Left lobe of liver (tissue), 2 donors: Measurements from ENCODE around the gene PCDHGA1. TPM values are rescaled to one million over a fixed set of nuclear protein-coding genes. Genes with fewer than 3 reads are reported as not detected.
A peak's percentile ranks its signal among the peaks of the same experiment; 100 is the strongest.
"Not testable (repeated sequence)": the region's sequence is repeated elsewhere in the genome, so short reads cannot be mapped to it uniquely, and the experiment has no call there.

Experiments
- ATAC-seq: fragments of 200-7000 bp; cut with Tn5 transposase; one replicate; pipeline ENCODE4 v1.9.1; 2020; ENCODE audit warnings: mild to moderate bottlenecking, moderate library complexity
- DNase-seq: peaks from one replicate; pipeline ENCODE4 v3.0.0-alpha.2; 2020; ENCODE audit warnings: low spot score
- total RNA-seq: library from RNA; stranded (reverse); gene quantifications from one replicate; pipeline ENCODE4 v1.2.1, GENCODE V29; 2021
- donor health status: DM: no; HTN: no; CAD: no; lungs with moderate emphysema.
- donor health status: DM: no; HTN: yes; CAD: no.

PCDHGA1 gene
- total RNA-seq, 1 donor from 2014 or later: 0.10 TPM

DNA sequence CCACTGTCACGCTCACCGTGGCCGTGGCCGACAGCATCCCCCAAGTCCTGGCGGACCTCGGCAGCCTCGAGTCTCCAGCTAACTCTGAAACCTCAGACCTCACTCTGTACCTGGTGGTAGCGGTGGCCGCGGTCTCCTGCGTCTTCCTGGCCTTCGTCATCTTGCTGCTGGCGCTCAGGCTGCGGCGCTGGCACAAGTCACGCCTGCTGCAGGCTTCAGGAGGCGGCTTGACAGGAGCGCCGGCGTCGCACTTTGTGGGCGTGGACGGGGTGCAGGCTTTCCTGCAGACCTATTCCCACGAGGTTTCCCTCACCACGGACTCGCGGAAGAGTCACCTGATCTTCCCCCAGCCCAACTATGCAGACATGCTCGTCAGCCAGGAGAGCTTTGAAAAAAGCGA, 102.4 kb downstream of the PCDHGA1 start:
- DNase-seq, ATAC-seq: not testable (repeated sequence)

DNA sequence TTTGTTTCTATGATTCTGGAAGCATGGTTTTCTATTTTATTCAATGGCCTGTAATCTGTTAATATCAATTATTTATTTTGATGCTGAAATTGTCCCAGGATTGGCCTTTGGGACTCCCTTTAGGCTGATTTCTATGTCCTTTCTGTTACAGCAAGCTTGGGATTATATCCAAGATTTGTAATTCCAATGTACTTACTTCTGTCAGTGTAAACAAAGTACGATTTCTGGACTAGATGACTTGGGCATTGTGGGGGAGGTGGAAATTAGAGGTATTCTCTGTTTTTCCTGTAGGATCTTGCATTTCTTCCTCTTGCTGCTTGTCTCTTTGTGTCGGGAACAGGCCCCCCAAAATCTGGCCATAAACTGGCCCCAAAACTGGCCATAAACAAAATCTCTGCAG, 103.7 kb downstream of the PCDHGA1 start:
- DNase-seq: no peak
- ATAC-seq: no peak

DNA sequence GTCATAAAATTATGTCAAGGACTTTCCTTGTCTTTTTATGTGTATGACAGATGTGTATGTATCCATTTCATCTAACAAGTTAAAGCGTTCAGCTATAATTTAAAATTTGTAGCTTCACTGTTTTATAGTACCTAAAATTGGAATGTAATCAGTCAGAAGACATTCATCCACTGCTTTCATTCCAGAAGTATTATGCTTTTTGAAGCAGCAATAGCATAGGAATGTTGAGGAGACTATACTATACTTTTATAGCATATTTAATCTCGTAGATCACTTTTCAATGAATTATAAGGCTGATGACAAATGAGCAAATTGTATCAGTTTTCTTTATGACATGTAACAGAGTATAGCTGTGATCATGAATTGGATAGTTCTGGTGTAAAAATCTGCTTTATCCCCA, 106.9 kb downstream of the PCDHGA1 start:
- ATAC-seq: no peak
- DNase-seq: no peak

DNA sequence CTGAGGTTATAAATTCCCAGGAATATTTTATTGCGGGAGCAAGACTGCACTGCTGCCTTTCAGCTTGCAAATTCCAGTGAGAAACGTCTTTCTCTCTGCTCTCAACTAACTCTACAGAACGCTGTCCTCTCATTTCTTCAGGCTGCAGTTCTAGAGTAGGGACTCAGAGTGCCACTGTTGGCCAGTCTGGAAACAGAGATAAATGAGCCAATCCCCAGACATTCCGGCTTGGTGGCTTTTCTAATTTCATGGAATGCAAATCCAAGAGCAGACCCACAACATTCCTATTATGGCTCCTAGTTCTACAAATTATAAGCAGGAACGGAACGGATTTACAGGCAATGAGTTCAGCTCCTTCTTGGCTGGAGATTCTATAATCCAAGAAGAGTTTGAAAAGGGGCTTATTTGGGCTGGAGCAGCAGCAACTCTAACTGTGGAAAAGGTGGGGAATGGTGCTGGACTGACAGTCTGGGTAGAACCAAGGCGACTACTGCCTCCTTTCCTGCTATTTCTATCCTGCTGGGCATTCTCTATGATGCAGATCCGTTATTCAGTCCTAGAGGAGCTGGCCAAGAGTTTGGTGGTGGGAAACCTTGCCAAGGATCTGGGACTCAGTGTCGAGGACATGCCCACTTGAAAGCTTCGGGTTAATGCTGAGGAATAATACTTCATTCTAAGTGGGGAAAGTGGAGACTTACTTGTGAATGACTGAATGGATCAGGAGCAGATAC, 109.3 kb downstream of the PCDHGA1 start:
- DNase-seq (no peak), ATAC-seq (no peak)

DNA sequence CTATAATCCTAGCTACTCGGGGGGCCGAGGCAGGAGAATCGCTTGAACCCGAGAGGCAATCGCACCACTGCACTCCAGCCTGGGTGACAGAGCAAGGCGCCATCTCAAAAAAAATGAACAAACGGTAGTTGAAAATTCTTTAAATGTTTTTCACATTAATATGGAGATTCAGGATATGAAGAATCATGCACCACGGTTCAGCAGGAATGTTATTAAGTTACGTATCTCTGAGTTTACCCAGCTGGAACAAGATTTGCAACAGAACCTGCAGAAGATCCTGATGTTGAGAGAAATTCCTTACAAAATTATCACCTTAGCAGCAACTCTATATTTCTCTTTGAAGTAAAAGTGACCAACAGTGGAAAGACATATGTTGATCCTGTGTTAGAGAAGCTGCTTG, 110.0 kb downstream of the PCDHGA1 start:
- DNase-seq (no peak), ATAC-seq (no peak)

DNA sequence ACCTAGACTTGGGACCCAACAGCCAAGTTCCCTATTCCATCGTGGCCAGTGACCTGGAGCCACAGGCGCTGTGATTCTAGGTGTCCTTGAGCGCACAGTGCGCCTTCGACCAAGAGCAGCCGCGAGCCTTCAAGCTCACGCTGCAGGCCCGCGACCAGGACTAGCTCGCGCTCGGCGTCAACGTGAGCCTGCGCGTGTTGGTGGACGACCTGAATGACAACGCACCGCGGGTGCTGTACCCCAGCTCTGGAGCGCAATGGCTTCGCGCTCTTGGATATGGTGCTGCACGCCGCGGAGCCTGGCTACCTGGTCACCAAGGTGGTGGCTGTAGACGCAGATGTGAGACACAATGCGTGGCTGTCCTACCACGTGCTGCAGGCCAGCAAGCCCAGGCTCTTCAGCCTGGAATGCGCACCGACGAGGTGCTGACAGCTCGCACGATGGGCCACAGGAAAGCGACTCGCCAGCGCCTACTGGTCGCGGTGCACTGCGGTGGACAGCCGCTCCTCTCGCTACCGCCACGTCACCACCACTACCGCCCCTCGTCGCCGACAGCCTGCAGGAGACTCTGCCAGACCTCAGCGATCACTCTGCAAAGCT, 111.4 kb downstream of the PCDHGA1 start:
- ATAC-seq (no peak), DNase-seq (no peak)

DNA sequence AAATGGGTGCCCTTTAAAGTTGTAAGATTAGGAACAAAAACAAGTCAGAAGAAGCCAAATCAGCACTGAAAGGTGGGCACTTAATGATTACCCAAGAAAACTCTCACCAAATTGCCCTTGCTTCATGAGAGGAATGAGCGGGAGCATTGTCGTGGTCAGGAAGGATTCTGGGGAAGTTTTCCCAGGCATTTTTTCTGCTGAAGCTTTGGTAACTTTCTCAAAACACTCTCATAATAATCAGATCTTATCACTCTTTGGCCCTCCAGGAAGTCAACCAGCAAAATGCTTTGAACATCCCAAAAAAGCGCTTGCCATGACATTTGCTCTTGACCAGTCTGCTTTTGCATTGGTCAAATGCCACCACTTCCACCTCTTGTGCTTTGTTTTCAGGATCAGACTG, 135.0 kb downstream of the PCDHGA1 start:
- DNase-seq (no peak), ATAC-seq (no peak)

DNA sequence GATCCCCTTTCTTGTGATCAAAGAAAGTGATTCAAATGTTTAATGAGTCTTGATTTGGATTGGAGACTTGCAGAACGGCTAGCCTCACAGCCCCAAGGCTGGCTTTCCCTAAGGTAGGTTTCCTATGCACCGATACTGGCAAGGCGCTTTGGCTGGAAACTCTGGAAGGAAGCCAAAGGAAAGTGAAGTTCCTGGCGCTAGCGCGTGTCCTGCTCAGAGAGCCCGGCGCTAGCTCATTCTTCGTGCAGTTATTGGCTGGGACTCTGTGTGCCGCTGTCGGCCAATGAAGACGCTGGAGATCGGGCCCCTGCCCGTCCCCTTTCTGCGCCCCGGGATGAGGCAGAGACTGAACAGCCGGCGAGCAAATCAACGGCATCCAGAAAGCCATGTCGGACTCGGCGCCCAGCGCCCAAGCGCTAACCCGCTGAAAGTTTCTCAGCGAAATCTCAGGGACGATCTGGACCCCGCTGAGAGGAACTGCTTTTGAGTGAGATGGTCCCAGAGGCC, 145.4 kb downstream of the PCDHGA1 start, which contains the start of gene PCDHGC3:
Gene PCDHGC3 (plus strand): TSS at position 342 of the 507 bp plus-strand sequence. CDS start 151 bp downstream, at position 493.
- peak; percentile 89 for DNase-seq
- ATAC-seq: peak; percentile 97

DNA sequence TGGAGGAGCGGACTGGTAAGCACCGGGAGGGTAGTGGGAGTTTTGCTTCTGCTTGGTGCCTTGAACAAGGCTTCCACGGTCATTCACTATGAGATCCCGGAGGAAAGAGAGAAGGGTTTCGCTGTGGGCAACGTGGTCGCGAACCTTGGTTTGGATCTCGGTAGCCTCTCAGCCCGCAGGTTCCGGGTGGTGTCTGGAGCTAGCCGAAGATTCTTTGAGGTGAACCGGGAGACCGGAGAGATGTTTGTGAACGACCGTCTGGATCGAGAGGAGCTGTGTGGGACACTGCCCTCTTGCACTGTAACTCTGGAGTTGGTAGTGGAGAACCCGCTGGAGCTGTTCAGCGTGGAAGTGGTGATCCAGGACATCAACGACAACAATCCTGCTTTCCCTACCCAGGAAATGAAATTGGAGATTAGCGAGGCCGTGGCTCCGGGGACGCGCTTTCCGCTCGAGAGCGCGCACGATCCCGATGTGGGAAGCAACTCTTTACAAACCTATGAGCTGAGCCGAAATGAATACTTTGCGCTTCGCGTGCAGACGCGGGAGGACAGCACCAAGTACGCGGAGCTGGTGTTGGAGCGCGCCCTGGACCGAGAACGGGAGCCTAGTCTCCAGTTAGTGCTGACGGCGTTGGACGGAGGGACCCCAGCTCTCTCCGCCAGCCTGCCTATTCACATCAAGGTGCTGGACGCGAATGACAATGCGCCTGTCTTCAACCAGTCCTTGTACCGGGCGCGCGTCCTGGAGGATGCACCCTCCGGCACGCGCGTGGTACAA, 146.0 kb downstream of the PCDHGA1 start:
- peak; percentile 72 for ATAC-seq
- DNase-seq: peak; percentile 55

DNA sequence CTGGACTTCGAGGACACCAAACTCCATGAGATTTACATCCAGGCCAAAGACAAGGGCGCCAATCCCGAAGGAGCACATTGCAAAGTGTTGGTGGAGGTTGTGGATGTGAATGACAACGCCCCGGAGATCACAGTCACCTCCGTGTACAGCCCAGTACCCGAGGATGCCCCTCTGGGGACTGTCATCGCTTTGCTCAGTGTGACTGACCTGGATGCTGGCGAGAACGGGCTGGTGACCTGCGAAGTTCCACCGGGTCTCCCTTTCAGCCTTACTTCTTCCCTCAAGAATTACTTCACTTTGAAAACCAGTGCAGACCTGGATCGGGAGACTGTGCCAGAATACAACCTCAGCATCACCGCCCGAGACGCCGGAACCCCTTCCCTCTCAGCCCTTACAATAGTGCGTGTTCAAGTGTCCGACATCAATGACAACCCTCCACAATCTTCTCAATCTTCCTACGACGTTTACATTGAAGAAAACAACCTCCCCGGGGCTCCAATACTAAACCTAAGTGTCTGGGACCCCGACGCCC, 146.8 kb downstream of the PCDHGA1 start:
- no peak for ATAC-seq
- DNase-seq: no peak

DNA sequence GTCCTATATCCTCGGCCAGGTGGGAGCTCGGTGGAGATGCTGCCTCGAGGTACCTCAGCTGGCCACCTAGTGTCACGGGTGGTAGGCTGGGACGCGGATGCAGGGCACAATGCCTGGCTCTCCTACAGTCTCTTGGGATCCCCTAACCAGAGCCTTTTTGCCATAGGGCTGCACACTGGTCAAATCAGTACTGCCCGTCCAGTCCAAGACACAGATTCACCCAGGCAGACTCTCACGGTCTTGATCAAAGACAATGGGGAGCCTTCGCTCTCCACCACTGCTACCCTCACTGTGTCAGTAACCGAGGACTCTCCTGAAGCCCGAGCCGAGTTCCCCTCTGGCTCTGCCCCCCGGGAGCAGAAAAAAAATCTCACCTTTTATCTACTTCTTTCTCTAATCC, 147.5 kb downstream of the PCDHGA1 start:
- ATAC-seq: no peak

DNA sequence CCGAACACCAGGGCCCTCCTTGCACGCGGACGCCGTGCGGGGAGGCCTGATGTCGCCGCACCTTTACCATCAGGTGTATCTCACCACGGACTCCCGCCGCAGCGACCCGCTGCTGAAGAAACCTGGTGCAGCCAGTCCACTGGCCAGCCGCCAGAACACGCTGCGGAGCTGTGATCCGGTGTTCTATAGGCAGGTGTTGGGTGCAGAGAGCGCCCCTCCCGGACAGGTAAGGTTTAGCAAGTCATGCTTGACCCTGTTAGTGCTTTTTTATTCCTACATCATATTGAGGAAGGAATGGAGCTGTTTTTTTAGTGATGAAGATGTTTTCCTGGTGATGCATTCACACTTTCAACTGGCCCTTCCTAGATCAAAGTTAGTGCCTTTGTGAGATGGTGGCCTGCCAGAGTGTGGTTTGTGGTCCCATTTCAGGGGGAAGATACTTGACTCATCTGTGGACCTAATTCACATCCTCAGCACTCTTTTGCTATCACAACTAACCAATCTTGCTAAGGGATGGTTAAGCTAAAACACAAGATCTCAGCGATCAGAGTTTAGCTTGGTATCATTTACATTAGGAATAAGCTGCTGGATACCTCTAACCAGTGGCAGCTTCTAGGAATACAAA, 148.1 kb downstream of the PCDHGA1 start:
- ATAC-seq: no peak

More for the DNA sequence above, 147.5 kb downstream of the PCDHGA1 start:
- no peak for DNase-seq

DNA sequence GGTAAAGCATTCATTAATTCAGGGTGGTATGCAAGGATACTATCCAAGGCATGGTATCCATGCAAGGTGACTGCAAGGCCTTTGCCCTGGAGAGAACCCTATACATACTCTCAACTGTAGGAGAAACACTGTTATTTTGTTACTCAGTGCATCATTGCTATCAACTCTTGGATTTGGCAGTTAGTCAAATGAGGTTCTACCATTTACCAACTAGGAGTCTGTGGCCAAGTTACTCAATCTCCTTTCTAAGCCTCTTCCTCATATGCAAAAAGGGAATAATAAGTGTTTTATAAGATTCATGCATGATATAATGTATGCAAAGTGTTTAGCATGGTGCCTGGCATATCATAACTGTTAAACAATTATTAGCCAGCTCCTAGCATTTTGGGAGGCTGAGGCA, 149.5 kb downstream of the PCDHGA1 start:
- no peak for ATAC-seq
- no peak for DNase-seq

More for the DNA sequence above, 148.1 kb downstream of the PCDHGA1 start:
- DNase-seq: no peak

DNA sequence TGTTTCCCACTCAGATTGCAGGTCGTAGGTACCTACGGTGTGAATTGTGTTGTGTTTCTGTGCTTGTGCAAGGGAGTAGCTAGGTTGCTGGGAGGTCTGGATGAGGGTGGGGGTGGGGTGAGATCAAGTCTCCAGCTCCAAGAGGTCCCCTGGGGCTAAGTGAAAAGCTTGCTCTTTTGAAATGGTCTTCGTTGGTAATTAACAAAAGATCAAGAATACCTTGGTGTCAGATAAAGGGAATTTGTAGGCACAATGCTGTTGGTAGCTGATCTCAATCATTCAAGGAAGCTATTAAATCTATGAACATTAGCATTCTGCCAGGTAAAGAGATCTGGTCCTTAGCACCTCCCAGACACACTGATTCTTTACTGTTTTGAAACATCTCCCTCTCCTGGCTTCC, 153.6 kb downstream of the PCDHGA1 start:
- no peak for ATAC-seq

DNA sequence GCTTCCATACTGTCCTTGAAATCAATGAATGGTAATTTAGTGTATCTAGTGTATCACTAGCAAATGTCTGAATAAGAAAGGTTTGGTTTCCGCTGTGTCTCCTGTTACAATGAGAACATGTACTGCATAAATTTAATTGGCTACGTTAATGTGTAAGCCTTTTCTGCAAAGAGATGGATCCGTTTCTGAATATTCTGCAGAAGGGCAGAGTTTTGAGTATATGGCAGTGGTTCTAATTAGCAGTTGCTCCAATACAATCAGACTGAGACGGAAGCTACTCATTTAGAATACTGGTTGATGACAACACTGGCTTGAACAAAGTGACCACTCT, 154.0 kb downstream of the PCDHGA1 start:
- DNase-seq (no peak), ATAC-seq (no peak)

More for the DNA sequence above, 153.6 kb downstream of the PCDHGA1 start:
- DNase-seq: no peak

DNA sequence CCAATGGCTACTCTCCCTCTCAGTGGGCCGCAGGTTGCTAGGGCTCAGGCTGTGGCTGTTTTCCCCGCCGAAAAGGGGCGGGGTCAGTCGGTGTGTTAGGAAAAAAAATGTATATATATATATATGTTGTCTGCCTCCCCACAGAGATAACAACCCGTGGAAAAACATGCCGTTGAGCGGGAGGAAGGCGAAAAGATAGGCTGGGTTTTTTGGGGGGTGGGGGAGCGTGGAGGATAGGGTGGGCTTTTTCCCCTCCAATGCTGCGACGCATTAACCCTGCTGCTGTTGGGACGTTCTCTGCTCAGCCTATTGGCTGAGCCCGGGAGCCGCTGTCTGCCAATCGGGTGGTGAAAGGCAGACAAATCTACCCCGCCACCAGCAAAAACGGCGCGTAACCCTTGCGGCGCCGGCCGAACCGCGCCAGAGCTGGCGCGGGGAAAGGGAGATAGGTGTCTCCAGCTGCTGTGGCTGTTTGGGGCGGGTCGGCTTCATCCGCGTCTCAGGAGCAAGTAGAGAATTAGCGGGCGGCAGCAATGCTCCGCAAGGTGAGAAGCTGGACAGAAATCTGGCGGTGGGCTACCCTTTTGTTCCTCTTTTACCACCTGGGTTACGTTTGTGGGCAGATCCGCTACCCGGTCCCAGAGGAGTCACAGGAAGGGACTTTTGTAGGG, 154.5 kb downstream of the PCDHGA1 start, which contains the start of gene PCDHGC4:
Gene PCDHGC4 (plus strand): TSS at position 390 of the 671 bp plus-strand sequence. CDS start 144 bp downstream, at position 534.
- DNase-seq: no peak
- no peak for ATAC-seq

DNA sequence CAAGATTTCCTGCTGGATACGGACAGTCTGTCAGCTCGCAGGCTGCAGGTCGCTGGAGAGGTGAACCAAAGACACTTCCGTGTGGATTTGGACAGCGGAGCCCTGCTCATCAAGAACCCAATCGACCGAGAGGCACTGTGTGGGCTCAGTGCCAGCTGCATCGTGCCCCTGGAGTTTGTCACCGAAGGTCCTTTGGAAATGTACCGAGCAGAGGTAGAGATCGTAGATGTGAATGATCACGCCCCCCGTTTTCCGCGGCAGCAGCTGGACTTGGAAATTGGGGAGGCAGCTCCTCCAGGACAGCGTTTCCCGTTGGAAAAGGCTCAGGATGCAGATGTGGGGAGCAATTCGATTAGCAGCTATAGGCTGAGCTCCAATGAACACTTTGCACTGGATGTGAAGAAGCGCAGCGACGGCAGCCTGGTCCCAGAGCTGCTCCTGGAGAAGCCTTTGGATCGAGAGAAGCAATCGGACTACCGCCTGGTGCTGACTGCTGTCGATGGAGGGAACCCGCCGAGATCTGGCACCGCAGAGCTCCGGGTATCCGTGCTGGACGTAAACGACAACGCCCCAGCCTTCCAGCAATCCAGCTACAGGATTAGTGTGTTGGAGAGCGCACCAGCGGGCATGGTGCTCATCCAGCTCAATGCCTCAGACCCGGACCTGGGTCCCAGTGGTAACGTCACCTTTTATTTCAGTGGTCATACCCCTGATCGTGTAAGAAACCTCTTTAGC, 155.2 kb downstream of the PCDHGA1 start:
- DNase-seq (no peak), ATAC-seq (no peak)

DNA sequence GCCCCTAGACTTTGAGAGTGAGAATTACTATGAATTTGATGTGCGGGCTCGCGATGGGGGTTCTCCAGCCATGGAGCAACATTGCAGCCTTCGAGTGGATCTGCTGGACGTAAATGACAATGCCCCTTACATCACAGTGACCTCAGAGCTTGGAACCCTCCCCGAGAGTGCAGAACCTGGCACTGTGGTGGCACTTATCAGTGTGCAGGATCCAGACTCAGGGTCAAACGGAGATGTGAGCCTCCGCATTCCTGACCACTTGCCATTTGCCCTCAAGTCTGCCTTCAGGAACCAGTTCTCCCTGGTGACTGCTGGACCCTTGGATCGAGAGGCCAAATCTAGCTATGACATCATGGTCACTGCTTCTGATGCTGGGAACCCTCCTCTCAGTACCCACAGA, 155.8 kb downstream of the PCDHGA1 start:
- DNase-seq (no peak), ATAC-seq (no peak)

DNA sequence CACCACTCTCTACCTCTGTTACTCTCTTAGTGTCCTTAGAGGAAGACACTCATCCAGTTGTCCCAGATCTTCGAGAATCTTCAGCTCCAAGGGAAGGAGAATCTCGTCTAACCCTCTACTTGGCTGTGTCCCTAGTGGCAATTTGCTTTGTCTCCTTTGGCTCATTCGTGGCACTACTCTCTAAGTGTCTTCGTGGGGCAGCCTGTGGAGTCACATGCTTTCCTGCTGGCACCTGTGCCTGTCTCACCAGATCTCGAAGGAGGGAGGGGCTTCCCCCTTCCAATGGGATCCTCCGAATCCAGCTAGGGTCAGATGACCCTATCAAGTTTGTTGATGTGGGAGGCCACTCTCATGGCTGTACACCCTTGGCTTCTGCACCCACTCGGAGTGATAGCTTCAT, 156.8 kb downstream of the PCDHGA1 start:
- no peak for DNase-seq
- no peak for ATAC-seq
